HG03442 (cell line): ENCODE results near the gene ATIC.
"Not testable (repeated sequence)": the region's sequence is repeated elsewhere in the genome, so short reads cannot be mapped to it uniquely, and the experiment has no call there.

ENCODE experiments used
- ATAC-seq: cut with Tn5 transposase; IDR thresholded peaks from one replicate; pipeline ENCODE4 v1.9.1; 2021; ENCODE audit warnings: mild to moderate bottlenecking, moderate library complexity; ENCODE audit not compliant: unreplicated experiment

ATIC gene

GRCh38 chr2:215311625-215312396 is at the start of gene ATIC:
Gene ATIC (plus strand): TSS chr2:215312059. CDS start chr2:215312143, 84 bp downstream.
- ATAC-seq = peak; percentile 99

GRCh38 chr2:215262303-215262702 is 49.6 kb upstream of the ATIC start:
- no peak for ATAC-seq

GRCh38 chr2:215262741-215263362 is 49.0 kb upstream of the ATIC start:
- no peak for ATAC-seq

GRCh38 chr2:215264374-215264773 is 47.5 kb upstream of the ATIC start:
- no peak for ATAC-seq

GRCh38 chr2:215269397-215270117 is 42.3 kb upstream of the ATIC start:
- ATAC-seq = no peak

GRCh38 chr2:215270118-215270451 is 41.8 kb upstream of the ATIC start:
- ATAC-seq = no peak

GRCh38 chr2:215271446-215271845 is 40.4 kb upstream of the ATIC start:
- no peak for ATAC-seq

GRCh38 chr2:215272918-215273317 is 38.9 kb upstream of the ATIC start:
- ATAC-seq = peak; percentile 63

GRCh38 chr2:215274829-215275228 is 37.0 kb upstream of the ATIC start:
- no peak for ATAC-seq

GRCh38 chr2:215275824-215276223 is 36.0 kb upstream of the ATIC start:
- no peak for ATAC-seq

- ATAC-seq = peak; percentile 41
Observed at GRCh38 chr2:215277944-215278343, 33.9 kb upstream of the ATIC start.

- ATAC-seq = peak; percentile 69
Observed at GRCh38 chr2:215280326-215280725, 31.5 kb upstream of the ATIC start.

GRCh38 chr2:215283221-215283620 is 28.6 kb upstream of the ATIC start:
- ATAC-seq = no peak

GRCh38 chr2:215286309-215286708 is 25.6 kb upstream of the ATIC start:
- no peak for ATAC-seq

- ATAC-seq = no peak
Observed at GRCh38 chr2:215288112-215288815, 23.6 kb upstream of the ATIC start.

- no peak for ATAC-seq
Observed at GRCh38 chr2:215290980-215291599, 20.8 kb upstream of the ATIC start.

GRCh38 chr2:215293879-215294278 is 18.0 kb upstream of the ATIC start:
- no peak for ATAC-seq

GRCh38 chr2:215299337-215299859 is 12.5 kb upstream of the ATIC start:
- no peak for ATAC-seq

- ATAC-seq = no peak
Observed at GRCh38 chr2:215301994-215302393, 9.9 kb upstream of the ATIC start.

GRCh38 chr2:215311259-215311624 is 617 bp upstream of the ATIC start:
- not testable (repeated sequence) for ATAC-seq

GRCh38 chr2:215313255-215313613 is 1.4 kb downstream of the ATIC start:
- ATAC-seq = no peak
